GM18511 (cell line): ENCODE measurements around the gene RAB5A.
"Not testable (repeated sequence)": the region's sequence is repeated elsewhere in the genome, so short reads cannot be mapped to it uniquely, and the experiment has no call there.

ENCODE experiments used
- ATAC-seq: cut with Tn5 transposase; IDR thresholded peaks from one replicate; pipeline ENCODE4 v1.9.1; 2021; ENCODE audit warnings: mild to moderate bottlenecking, moderate library complexity; ENCODE audit not compliant: unreplicated experiment

Gene RAB5A

GRCh38 chr3:19947549-19948225, 790 bp downstream of the RAB5A start:
- ATAC-seq: peak; percentile 31

GRCh38 chr3:19948226-19948591, 1.3 kb downstream of the RAB5A start:
- no peak for ATAC-seq

- no peak for ATAC-seq
Measured at GRCh38 chr3:19950316-19950715, 3.4 kb downstream of the RAB5A start.

GRCh38 chr3:19954676-19955075, 7.8 kb downstream of the RAB5A start:
- ATAC-seq: no peak

GRCh38 chr3:19957354-19957753, 10.5 kb downstream of the RAB5A start:
- not testable (repeated sequence) for ATAC-seq

- no peak for ATAC-seq
Measured at GRCh38 chr3:19959505-19959904, 12.6 kb downstream of the RAB5A start.

- ATAC-seq: no peak
Measured at GRCh38 chr3:19960696-19961095, 13.8 kb downstream of the RAB5A start.

GRCh38 chr3:19961960-19962359, 15.1 kb downstream of the RAB5A start:
- no peak for ATAC-seq

- no peak for ATAC-seq
Measured at GRCh38 chr3:19967208-19967607, 20.3 kb downstream of the RAB5A start.

GRCh38 chr3:19967812-19968211, 20.9 kb downstream of the RAB5A start:
- ATAC-seq: no peak

- no peak for ATAC-seq
Measured at GRCh38 chr3:19970327-19970726, 23.4 kb downstream of the RAB5A start.

- ATAC-seq: no peak
Measured at GRCh38 chr3:19972054-19972453, 25.2 kb downstream of the RAB5A start.

- ATAC-seq: not testable (repeated sequence)
Measured at GRCh38 chr3:19988904-19989303, 42.0 kb downstream of the RAB5A start.

- ATAC-seq: no peak
Measured at GRCh38 chr3:19994796-19995195, 47.9 kb downstream of the RAB5A start.

- no peak for ATAC-seq
Measured at GRCh38 chr3:19997502-19997901, 50.6 kb downstream of the RAB5A start.

- no peak for ATAC-seq
Measured at GRCh38 chr3:20001932-20002331, 55.0 kb downstream of the RAB5A start.

- no peak for ATAC-seq
Measured at GRCh38 chr3:20007960-20008359, 61.1 kb downstream of the RAB5A start.

GRCh38 chr3:20008646-20009045, 61.7 kb downstream of the RAB5A start:
- no peak for ATAC-seq

- no peak for ATAC-seq
Measured at GRCh38 chr3:20012164-20012563, 65.3 kb downstream of the RAB5A start, which contains the start of gene PP2D1. TSS of gene PP2D1 (minus strand) at chr3:20012264. CDS start at chr3:20012072, 192 bp downstream.

- ATAC-seq: no peak
Measured at GRCh38 chr3:20013396-20013795, 66.5 kb downstream of the RAB5A start.

- ATAC-seq: no peak
Measured at GRCh38 chr3:20015525-20015924, 68.6 kb downstream of the RAB5A start.

- ATAC-seq: not testable (repeated sequence)
Measured at GRCh38 chr3:20016076-20016475, 69.2 kb downstream of the RAB5A start.

GRCh38 chr3:20022954-20023622, 76.2 kb downstream of the RAB5A start:
- ATAC-seq: no peak
